ENCODE data around the gene NUDT8.

Gene NUDT8

GRCh38 chr11:67584205-67584880 lies 45.4 kb downstream of the NUDT8 start:
- peak; percentile 43 for DNase-seq (ENCODE audit: low spot score)
- TF ChIP-seq CTCF (IDR thresholded peaks at IDR 0.05; ENCODE audit: extremely low read depth, insufficient read depth, missing control alignments), result no peak
- in situ Hi-C loops (cut with MboI; ENCODE audit: low pct_unique_long_range_greater_than_20kb, low sequenced_read_pairs, unreplicated experiment), result no loop called here

GRCh38 chr11:67583247-67584204 lies 46.2 kb downstream of the NUDT8 start, which contains the start of gene GSTP1:
TSS of gene GSTP1 (plus strand) at chr11:67583812. CDS start at chr11:67583844, 32 bp downstream.
- TF ChIP-seq CTCF (IDR thresholded peaks at IDR 0.05; ENCODE audit: extremely low read depth, insufficient read depth, missing control alignments), result peak; percentile 69
- in situ Hi-C loops (cut with MboI; ENCODE audit: low pct_unique_long_range_greater_than_20kb, low sequenced_read_pairs, unreplicated experiment), result no loop called here
- peak; percentile 91 for DNase-seq (ENCODE audit: low spot score)

GRCh38 chr11:67582011-67582410 lies 47.7 kb downstream of the NUDT8 start:
- no peak for TF ChIP-seq CTCF (IDR thresholded peaks at IDR 0.05; ENCODE audit: extremely low read depth, insufficient read depth, missing control alignments)
- DNase-seq (ENCODE audit: low spot score), result no peak

GRCh38 chr11:67581469-67581868 lies 48.3 kb downstream of the NUDT8 start:
- TF ChIP-seq CTCF (IDR thresholded peaks at IDR 0.05; ENCODE audit: extremely low read depth, insufficient read depth, missing control alignments), result no peak
- in situ Hi-C loops (cut with MboI; ENCODE audit: low pct_unique_long_range_greater_than_20kb, low sequenced_read_pairs, unreplicated experiment), result no loop called here
- no peak for DNase-seq (ENCODE audit: low spot score)

More at GRCh38 chr11:67582011-67582410, 47.7 kb downstream of the NUDT8 start:
- in situ Hi-C loops (cut with MboI; ENCODE audit: low pct_unique_long_range_greater_than_20kb, low sequenced_read_pairs, unreplicated experiment), result no loop called here

- no peak for DNase-seq (ENCODE audit: low spot score)
- in situ Hi-C loops (cut with MboI; ENCODE audit: low pct_unique_long_range_greater_than_20kb, low sequenced_read_pairs, unreplicated experiment), result no loop called here
- TF ChIP-seq CTCF (IDR thresholded peaks at IDR 0.05; ENCODE audit: extremely low read depth, insufficient read depth, missing control alignments), result no peak
These were observed 51.8 kb downstream of the NUDT8 start for GRCh38 chr11:67577951-67578350.
